Stomach (tissue), 9 donors: Measurements from ENCODE around the gene IQCF6. TPM values are rescaled to one million over a fixed set of nuclear protein-coding genes. Genes with fewer than 3 reads are reported as not detected.

Experiments
- DNase-seq, 2 donors: peaks; one replicate each; pipeline versions ENCODE4 v3.0.0 to v3.0.0-alpha.2; 2013 to 2019
- H3K27ac ChIP-seq, 5 donors: fragments of 200-600 bp in 4 of 5; sonication (generic) in 4 of 5; one replicate each; pipeline ENCODE4 v1.5.1; 2013 to 2019; ENCODE audit warnings: mild to moderate bottlenecking in 1 of 5, moderate library complexity in 1 of 5
- H3K27me3 ChIP-seq, 3 donors: fragments of 200-600 bp; sonication (generic); one replicate each; pipeline ENCODE4 v1.5.1; 2017 to 2019; ENCODE audit warnings: mixed run types in 1 of 3
- H3K36me3 ChIP-seq, 4 donors: fragments of 200-600 bp; sonication (generic); 1 replicate in 3 of 4; 2 replicates in 1 of 4; pipeline ENCODE4 v1.5.1; 2016 to 2019
- H3K4me1 ChIP-seq, 4 donors: fragments of 200-600 bp; sonication (generic); one replicate each; pipeline ENCODE4 v1.5.1; 2016 to 2019
- H3K4me3 ChIP-seq, 4 donors: fragments of 200-600 bp; sonication (generic) in 3 of 4; one replicate each; pipeline ENCODE4 v1.5.1; 2016 to 2019; ENCODE audit warnings: mild to moderate bottlenecking in 1 of 4
- H3K9me3 ChIP-seq, 4 donors: fragments of 200-600 bp; sonication (generic); one replicate each; pipeline ENCODE4 v1.5.1; 2016 to 2019
- EP300 ChIP-seq: sonication (generic); formaldehyde crosslinking; IDR thresholded peaks from one replicate; pipeline ENCODE4 v1.6.1; 2017; ENCODE audit warnings: antibody characterized with exemption
- POLR2A ChIP-seq, 4 donors: fragments of 450-650 bp; IDR thresholded peaks; one replicate each; pipeline ENCODE4 v1.6.1; 2016; ENCODE audit warnings: antibody characterized with exemption in 4 of 4, control low read depth in 2 of 4, mild to moderate bottlenecking in 1 of 4, moderate library complexity in 1 of 4
- POLR2AphosphoS5 ChIP-seq, 3 donors: sonication (generic); formaldehyde crosslinking; IDR thresholded peaks; one replicate each; pipeline ENCODE4 v1.6.1; 2016; ENCODE audit warnings: antibody characterized with exemption in 3 of 3
- WGBS, 5 donors: extraction: QIAGEN DNeasy Blood & Tissue Kit in 3 of 5; methylation state at CpG; one replicate each; pipeline versions ENCODE4 v1.1.5 to v1.1.7; 2013 to 2018; 5-methylcytosine and 5-hydroxymethylcytosine counted together
- intact Hi-C: fragments of 100-400 bp; cut with DNase I; formaldehyde crosslinking; loops from one replicate; pipeline ENCODE4 v1.15.1; 2023; ENCODE audit warnings: low total_unique reads
- polyA plus RNA-seq, 3 donors: library from polyadenylated mRNA; stranded (reverse); fragments of 200-250 nt; gene quantifications; one replicate each; pipeline ENCODE4 v1.2.3, GENCODE V29; 2013
- total RNA-seq, 5 donors: library from RNA; depleted of rRNA; stranded (reverse); fragments of >200 nt; gene quantifications; one replicate each; pipeline versions ENCODE4 v1.1.0 to v1.2.3, GENCODE V29; 2014 to 2016
- TF ChIP-seq, protein P1 (sequence below), 7 experiments: fragments of 450-650 bp in 4 of 7; fragments of 200-600 bp in 3 of 7; sonication (generic) in 3 of 7; IDR thresholded peaks; one replicate each; pipeline ENCODE4 v1.5.1; 2016 to 2019; ENCODE audit warnings: antibody characterized with exemption in 7 of 7, control low read depth in 2 of 7, mild to moderate bottlenecking in 1 of 7
- donor health status: healthy with polysubstance abuse.
- donor health status: Bipolar disorder and iron deficiency.
- donor health status: healthy.

The IQCF6 gene
- total and polyA plus RNA-seq, 8 donors, result not detected

DNA sequence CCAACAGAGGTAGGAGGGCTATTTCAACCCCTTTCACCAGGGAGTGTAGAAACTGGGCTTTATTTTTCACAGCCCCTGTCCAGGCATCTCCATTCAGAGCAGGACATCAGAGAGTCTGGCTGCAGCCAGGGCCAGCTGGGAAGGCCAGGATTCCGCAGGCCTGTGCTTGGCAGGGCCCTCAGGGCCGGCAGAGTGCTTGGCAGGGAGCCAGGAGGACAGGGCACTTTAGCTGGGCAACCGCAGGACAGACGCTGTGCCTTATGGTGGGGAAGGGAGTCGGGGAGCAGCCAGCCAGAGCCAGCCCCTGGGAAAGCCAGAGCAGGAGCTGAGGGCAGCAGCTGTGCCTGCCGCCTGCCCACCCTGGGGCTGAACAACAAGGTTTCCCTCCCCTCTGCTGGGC, 34.5 kb upstream of the IQCF6 start:
- TF ChIP-seq POLR2AphosphoS5 (IDR thresholded peaks at IDR 0.05) (no peak), POLR2A (IDR thresholded peaks at IDR 0.05) (no peak)
- Histone ChIP-seq H3K9me3 (no peaks in the 10 kb centered on the region), H3K36me3 (no peaks in the 10 kb centered on the region), H3K4me1 (no peaks in the 10 kb centered on the region), H3K4me3 (no peak overlapping the region), H3K27me3 (peaks cover 0 to 13% (median 0%) of the 10 kb centered on the region in 3 donors), H3K27ac (no peak overlapping the region)
- peak; percentile 30 to 52 for DNase-seq
- 17 to 56% (median 37%) methylated on average over 4 to 6 of the region's 6 CpGs for WGBS, 5 donors
- intact Hi-C loops, result no loop called here

- TF ChIP-seq, protein P1, sequence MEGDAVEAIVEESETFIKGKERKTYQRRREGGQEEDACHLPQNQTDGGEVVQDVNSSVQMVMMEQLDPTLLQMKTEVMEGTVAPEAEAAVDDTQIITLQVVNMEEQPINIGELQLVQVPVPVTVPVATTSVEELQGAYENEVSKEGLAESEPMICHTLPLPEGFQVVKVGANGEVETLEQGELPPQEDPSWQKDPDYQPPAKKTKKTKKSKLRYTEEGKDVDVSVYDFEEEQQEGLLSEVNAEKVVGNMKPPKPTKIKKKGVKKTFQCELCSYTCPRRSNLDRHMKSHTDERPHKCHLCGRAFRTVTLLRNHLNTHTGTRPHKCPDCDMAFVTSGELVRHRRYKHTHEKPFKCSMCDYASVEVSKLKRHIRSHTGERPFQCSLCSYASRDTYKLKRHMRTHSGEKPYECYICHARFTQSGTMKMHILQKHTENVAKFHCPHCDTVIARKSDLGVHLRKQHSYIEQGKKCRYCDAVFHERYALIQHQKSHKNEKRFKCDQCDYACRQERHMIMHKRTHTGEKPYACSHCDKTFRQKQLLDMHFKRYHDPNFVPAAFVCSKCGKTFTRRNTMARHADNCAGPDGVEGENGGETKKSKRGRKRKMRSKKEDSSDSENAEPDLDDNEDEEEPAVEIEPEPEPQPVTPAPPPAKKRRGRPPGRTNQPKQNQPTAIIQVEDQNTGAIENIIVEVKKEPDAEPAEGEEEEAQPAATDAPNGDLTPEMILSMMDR (IDR thresholded peaks at IDR 0.05), result no peak
- no peak for TF ChIP-seq POLR2AphosphoS5 (IDR thresholded peaks at IDR 0.05)
- TF ChIP-seq POLR2A (IDR thresholded peaks at IDR 0.05), result no peak
- TF ChIP-seq EP300, result no peak
- Histone ChIP-seq H3K27ac (no peak overlapping the region), H3K9me3 (no peaks in the 10 kb centered on the region), H3K36me3 (no peaks in the 10 kb centered on the region), H3K4me3 (no peak overlapping the region), H3K4me1 (no peaks in the 10 kb centered on the region), H3K27me3 (no peaks in the 10 kb centered on the region)
- intact Hi-C loops, result no loop called here
- no peak for DNase-seq
- WGBS, 5 donors, result 83 to 88% (median 86%) methylated on average over 5 of the region's 5 CpGs
These were observed 29.9 kb upstream of the IQCF6 start for GRCh38 chr3:51808934-51809333.

GRCh38 chr3:51802106-51802703, 23.2 kb upstream of the IQCF6 start:
- Histone ChIP-seq H3K27me3 (peaks cover 0 to 4% (median 0%) of the 10 kb centered on the region in 3 donors), H3K36me3 (no peaks in the 10 kb centered on the region), H3K4me1 (peaks cover 0 to 4% (median 0%) of the 10 kb centered on the region in 4 donors), H3K27ac (no peak overlapping the region), H3K9me3 (no peaks in the 10 kb centered on the region), H3K4me3 (no peak overlapping the region)
- WGBS, 5 donors, result 21 to 36% (median 27%) methylated on average over 11 of the region's 11 CpGs
- intact Hi-C loops, result loop anchor here (5.0 kb wide), 1 partner anchor 85 kb away; no protein-coding TSS in a partner anchor
- TF ChIP-seq POLR2A (IDR thresholded peaks at IDR 0.05) (no peak), EP300 (no peak)
- no peak for DNase-seq

DNA sequence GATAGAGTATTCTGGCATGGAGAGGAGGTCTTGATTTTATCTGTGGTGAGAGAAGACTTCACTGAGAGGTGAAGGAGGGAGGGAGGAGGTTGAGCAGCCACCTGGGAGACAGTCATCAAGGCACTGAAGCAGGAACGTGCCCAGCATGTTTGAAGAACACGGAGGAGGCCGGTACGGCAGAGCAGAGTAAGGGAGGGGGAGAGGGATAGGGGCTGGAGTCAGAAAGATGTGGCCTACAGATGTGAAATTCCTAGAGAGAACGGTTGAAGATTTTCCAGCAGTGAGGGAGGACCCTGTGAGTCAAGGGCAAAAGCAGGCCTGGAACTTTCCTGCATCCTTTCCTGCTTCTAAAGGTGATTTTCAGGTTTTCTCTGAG, 21.7 kb upstream of the IQCF6 start:
- TF ChIP-seq, protein P1 (IDR thresholded peaks at IDR 0.05), result no peak
- TF ChIP-seq EP300 (no peak), POLR2AphosphoS5 (IDR thresholded peaks at IDR 0.05) (no peak), POLR2A (IDR thresholded peaks at IDR 0.05) (no peak)
- H3K27ac ChIP-seq, result no peak overlapping the region
- no peak for DNase-seq
- H3K9me3 ChIP-seq, result no peaks in the 10 kb centered on the region
- no peak overlapping the region for H3K4me3 ChIP-seq
- peaks cover 0 to 4% (median 0%) of the 10 kb centered on the region in 4 donors for H3K4me1 ChIP-seq
- intact Hi-C loops, result loop anchor here (5.0 kb wide), 1 partner anchor 83 kb away; no protein-coding TSS in a partner anchor
- H3K36me3 ChIP-seq, result no peaks in the 10 kb centered on the region
- H3K27me3 ChIP-seq, result peaks cover 0 to 15% (median 0%) of the 10 kb centered on the region in 3 donors
- WGBS, 5 donors, result 65 to 72% (median 69%) methylated on average over 5 of the region's 5 CpGs

DNA sequence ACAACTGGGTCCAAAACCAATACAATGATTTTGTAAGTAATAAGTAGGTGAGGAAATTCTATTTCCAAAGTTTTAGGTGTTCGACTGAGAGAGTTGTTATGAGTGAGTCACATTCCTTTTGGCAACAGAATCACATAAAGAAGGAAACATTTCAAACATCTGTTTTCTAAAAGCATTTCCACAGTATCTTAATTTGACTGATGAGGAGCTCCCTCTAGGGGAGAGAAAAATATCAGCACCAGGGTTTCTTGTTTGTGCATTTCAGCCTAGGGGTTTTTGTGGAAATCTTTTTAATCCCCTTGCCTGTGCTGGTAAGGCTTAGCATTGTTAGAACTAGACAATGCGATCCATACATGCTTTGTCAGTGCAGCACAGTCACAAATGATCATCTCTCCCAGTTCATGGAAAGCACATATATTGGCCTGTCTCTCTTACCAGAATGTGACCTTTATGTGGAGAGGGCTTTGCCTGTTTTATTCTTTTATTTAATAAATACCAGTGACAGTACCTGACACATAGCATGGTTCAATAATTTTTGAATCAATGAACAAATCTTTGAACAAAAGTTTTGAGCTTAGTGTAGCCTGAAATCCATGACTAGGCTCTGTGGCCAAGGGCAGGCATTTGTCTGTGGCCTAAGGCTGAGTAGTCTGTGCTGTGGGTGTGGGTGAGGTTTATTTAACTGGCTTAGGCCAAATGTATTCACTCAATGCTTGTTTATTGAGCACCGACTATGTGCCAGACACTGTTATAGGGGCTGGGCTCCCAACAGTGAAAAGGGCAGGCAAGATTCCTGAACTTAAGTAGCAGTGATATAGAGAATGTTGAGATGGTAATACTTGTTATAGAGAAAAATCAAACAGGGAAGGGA, 21.1 kb upstream of the IQCF6 start:
- intact Hi-C loops, result loop anchor here (5.0 kb wide), 2 partner anchors 83 to 298 kb away; partner anchors contain the start of gene DCAF1
- DNase-seq, result peak in 1 of 2 donors; percentile 74
- H3K27ac ChIP-seq, result no peak overlapping the region

More for the DNA sequence above, 21.1 kb upstream of the IQCF6 start:
- Histone ChIP-seq H3K9me3 (no peaks in the 10 kb centered on the region), H3K4me3 (no peak overlapping the region), H3K4me1 (peaks cover 0 to 4% (median 0%) of the 10 kb centered on the region in 4 donors), H3K36me3 (no peaks in the 10 kb centered on the region), H3K27me3 (peaks cover 0 to 16% (median 0%) of the 10 kb centered on the region in 3 donors)
- WGBS, 5 donors, result 11 to 17% (median 15%) methylated on average over 3 of the region's 3 CpGs
- TF ChIP-seq POLR2AphosphoS5 (IDR thresholded peaks at IDR 0.05), result no peak
- TF ChIP-seq, protein P1 (IDR thresholded peaks at IDR 0.05), result peak in 5 of 7 experiments; percentile 60 to 71 (median 65)
